PC-9 (cell line): ENCODE measurements around the gene ITGB3. TPM values are rescaled to one million over a fixed set of nuclear protein-coding genes. Genes with fewer than 3 reads are reported as not detected.

Source experiments
- BruUV-seq: library from RNA; stranded (reverse); fragments of 400-500 nt; replicated peaks from 2 replicates; lab custom pipeline; 2021; lab: Mats Ljungman, UMichigan
- CTCF ChIA-PET: fragments of 300-600 bp; sonication (Branson Sonifier 250); formaldehyde crosslinking; loops from one replicate; lab custom pipeline; 2022; ENCODE audit warnings: antibody characterized with exemption; lab: Charles Lee
- POLR2A ChIA-PET: fragments of 300-600 bp; sonication (Branson Sonifier 250); formaldehyde crosslinking; loops from one replicate; lab custom pipeline; 2022; ENCODE audit warnings: antibody characterized with exemption; ENCODE audit not compliant: unreplicated experiment; lab: Charles Lee
- DNase-seq, 2 experiments: peaks; one replicate each; pipeline versions ENCODE4 v3.0.0 to v3.0.0-alpha.2; 2015 to 2022; ENCODE audit warnings: mixed read lengths in 1 of 2
- H2AFZ ChIP-seq: fragments of 200-600 bp; sonication (generic); 2 replicates; pipeline ENCODE4 v1.8.1; 2017; ENCODE audit warnings: antibody characterized with exemption
- H3F3A ChIP-seq: fragments of 200-600 bp; sonication (generic); 2 replicates; pipeline ENCODE4 v1.8.1; 2017; ENCODE audit warnings: antibody characterized with exemption, mild to moderate bottlenecking, low read depth; ENCODE audit not compliant: insufficient read depth
- H3K27ac ChIP-seq: fragments of 200-600 bp; sonication (generic); 2 replicates; pipeline ENCODE4 v1.6.1; 2016; ENCODE audit warnings: mixed run types
- H3K27me3 ChIP-seq: fragments of 200-600 bp; sonication (generic); 2 replicates; pipeline ENCODE4 v1.6.1; 2016; ENCODE audit warnings: low read depth, mixed run types; ENCODE audit not compliant: insufficient read depth
- H3K36me3 ChIP-seq: fragments of 200-600 bp; sonication (generic); 2 replicates; pipeline ENCODE4 v1.6.1; 2016; ENCODE audit warnings: low read depth, mixed run types
- H3K4me1 ChIP-seq: fragments of 200-600 bp; sonication (generic); replicated peaks from 2 replicates; pipeline ENCODE4 v1.6.1; 2016; ENCODE audit warnings: mixed run types; ENCODE audit not compliant: insufficient read depth
- H3K4me2 ChIP-seq: fragments of 200-600 bp; sonication (generic); 2 replicates; pipeline ENCODE4 v1.6.1; 2017; ENCODE audit warnings: mixed run types
- H3K4me3 ChIP-seq: fragments of 200-600 bp; sonication (generic); 2 replicates; pipeline ENCODE4 v1.6.1; 2016; ENCODE audit warnings: mixed run types
- H3K79me2 ChIP-seq: fragments of 200-600 bp; sonication (generic); 2 replicates; pipeline ENCODE4 v1.6.1; 2017; ENCODE audit warnings: low read depth, mixed run types
- H3K9me2 ChIP-seq: fragments of 200-600 bp; sonication (generic); 2 replicates; pipeline ENCODE4 v1.8.1; 2017; ENCODE audit warnings: mild to moderate bottlenecking; ENCODE audit not compliant: insufficient read depth
- H3K9me3 ChIP-seq: fragments of 200-600 bp; sonication (generic); 2 replicates; pipeline ENCODE4 v1.8.1; 2016; ENCODE audit warnings: low read depth; ENCODE audit not compliant: insufficient read depth
- H4K20me1 ChIP-seq: fragments of 200-600 bp; sonication (generic); 2 replicates; pipeline ENCODE4 v1.8.1; 2017; ENCODE audit not compliant: insufficient read depth
- CTCF ChIP-seq: fragments of 200-600 bp; sonication (generic); conservative IDR thresholded peaks from 2 replicates; pipeline ENCODE4 v1.6.1; 2017; ENCODE audit warnings: mixed run types, antibody characterized with exemption, mild to moderate bottlenecking, moderate library complexity
- EZH2 ChIP-seq: fragments of 200-600 bp; sonication (generic); IDR thresholded peaks from 2 replicates; pipeline ENCODE4 v1.8.0; 2017; ENCODE audit warnings: antibody characterized with exemption, low read depth
- intact Hi-C: fragments of 100-400 bp; cut with micrococcal nuclease; formaldehyde crosslinking; loops from one replicate; pipeline ENCODE4 v1.10.0; 2022; ENCODE audit not compliant: unreplicated experiment
- total RNA-seq: library from RNA; stranded (reverse); gene quantifications from 2 replicates; pipeline ENCODE4 v1.2.3, GENCODE V29; 2021

The ITGB3 gene
- total RNA-seq, 1 experiment from 2014 or later, result 0.31 TPM

- Histone ChIP-seq H3K9me2 (no peaks in the 10 kb centered on the region), H3K27ac (no peak overlapping the region), H3K4me3 (no peak overlapping the region), H3K4me1 (peaks cover 18% of the 10 kb centered on the region), H2AFZ (no peak overlapping the region), H3K79me2 (no peaks in the 10 kb centered on the region), H3K9me3 (peaks cover 10% of the 10 kb centered on the region), H3K27me3 (no peaks in the 10 kb centered on the region), H4K20me1 (no peaks in the 10 kb centered on the region), H3K36me3 (no peaks in the 10 kb centered on the region), H3K4me2 (no peak overlapping the region), H3F3A (peaks cover 30% of the 10 kb centered on the region)
- TF ChIP-seq CTCF (no peak), EZH2 (no peak)
- intact Hi-C loops, result loop anchor here (5.0 kb wide), 1 partner anchor 296 kb away; no protein-coding TSS in a partner anchor
- ChIA-PET POLR2A (no interaction called here), CTCF (no interaction called here)
- no peak for DNase-seq
- no TSS peak for BruUV-seq
These were observed 67.4 kb downstream of the ITGB3 start for GRCh38 chr17:47320879-47321502.

DNA sequence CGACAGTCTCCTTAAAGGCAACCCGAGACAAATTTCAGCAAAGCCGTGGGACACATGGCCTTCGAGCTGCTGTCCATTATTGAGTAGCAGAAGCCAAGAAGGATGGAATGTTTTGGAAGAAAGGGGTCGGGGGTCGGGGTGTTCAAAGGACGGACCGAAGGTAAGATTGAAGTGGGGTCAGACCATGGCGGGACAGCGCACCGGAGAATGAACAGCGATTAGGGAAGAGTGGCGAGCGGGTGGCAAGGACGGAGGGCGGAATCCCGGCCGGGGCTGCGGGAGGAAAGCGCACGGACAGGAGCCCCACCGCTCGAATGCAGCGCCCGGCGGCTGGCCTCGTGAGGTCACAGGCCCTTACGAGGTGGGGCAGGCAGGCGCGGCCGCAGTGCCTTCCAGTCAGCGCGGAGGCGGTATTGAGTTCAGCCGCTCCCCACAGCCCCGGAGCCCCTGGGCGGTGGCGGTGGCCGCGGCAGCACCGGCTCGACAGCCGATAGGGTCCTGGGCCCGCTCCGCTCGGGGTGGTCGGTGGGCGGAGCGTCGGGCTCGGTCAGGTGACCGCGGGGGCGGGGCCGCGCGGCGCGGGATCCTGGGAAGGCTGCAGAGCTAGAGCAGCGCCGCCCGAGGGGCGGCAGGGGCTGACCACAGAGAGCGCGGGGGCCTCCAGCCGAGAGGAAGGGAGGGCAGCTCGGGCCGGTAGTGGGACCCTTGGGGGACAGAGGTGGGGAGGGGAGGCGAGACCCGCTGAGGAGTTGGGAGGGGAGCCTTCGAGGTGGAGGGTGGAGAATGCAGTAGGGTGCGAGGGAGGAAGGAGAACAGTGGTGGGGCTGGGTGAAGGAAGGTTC lies 70.0 kb downstream of the ITGB3 start, which contains the start of gene EFCAB13:
TSS of gene EFCAB13 (plus strand) at position 574 of the 842 bp plus-strand sequence. CDS start 4,399 bp downstream, outside the sequence.
- Histone ChIP-seq H3K4me3 (peak within 1 kb of the TSS; percentile 65), H2AFZ (peak within 1 kb of the TSS; percentile 99), H3K9me3 (peaks cover 10% of the 10 kb centered on the region), H3K9me2 (no peaks in the 10 kb centered on the region), H3K27ac (peak within 1 kb of the TSS; percentile 16; the same call in 1 of the 2 replicates), H4K20me1 (no peaks in the 10 kb centered on the region), H3K27me3 (no peaks in the 10 kb centered on the region), H3F3A (peaks cover 38% of the 10 kb centered on the region), H3K79me2 (no peaks in the 10 kb centered on the region), H3K4me1 (peaks cover 11% of the 10 kb centered on the region), H3K36me3 (no peaks in the 10 kb centered on the region), H3K4me2 (peak within 1 kb of the TSS; percentile 97)
- peak; percentile 79 to 84 for DNase-seq
- CTCF ChIA-PET, result no interaction called here
- no TSS peak for BruUV-seq
- POLR2A ChIA-PET, result interaction anchor here (0.5 to 0.6 kb wide), 2 partner anchors 115 to 159 kb away, joined by 3 to 4 read pairs; no protein-coding TSS in a partner anchor
- TF ChIP-seq EZH2 (no peak), CTCF (no peak)
- intact Hi-C loops, result loop anchor here (5.0 kb wide), 1 partner anchor 294 kb away; no protein-coding TSS in a partner anchor

- intact Hi-C loops, result loop anchor here (5.0 kb wide), 1 partner anchor 293 kb away; no protein-coding TSS in a partner anchor
- Histone ChIP-seq H3F3A (peaks cover 42% of the 10 kb centered on the region), H2AFZ (peak overlapping the region; percentile 99), H3K4me1 (peaks cover 11% of the 10 kb centered on the region), H3K9me2 (no peaks in the 10 kb centered on the region), H3K36me3 (no peaks in the 10 kb centered on the region), H3K27me3 (no peaks in the 10 kb centered on the region), H3K9me3 (peaks cover 10% of the 10 kb centered on the region), H3K4me2 (peak overlapping the region; percentile 97), H3K27ac (no peak overlapping the region), H3K4me3 (peak overlapping the region; percentile 65), H3K79me2 (no peaks in the 10 kb centered on the region), H4K20me1 (no peaks in the 10 kb centered on the region)
- TSS peak; percentile 57 for BruUV-seq
- CTCF ChIA-PET, result no interaction called here
- POLR2A ChIA-PET, result interaction anchor here (0.7 kb wide), 1 partner anchor 257 kb away, joined by 4 read pairs; no protein-coding TSS in a partner anchor
- DNase-seq, result no peak
- TF ChIP-seq CTCF, result no peak
- TF ChIP-seq EZH2, result no peak
These were observed 70.8 kb downstream of the ITGB3 start for GRCh38 chr17:47324224-47325020.
